K562 (cell line): ENCODE data around the gene ARAP1.

ENCODE experiments used
- ATF2 ChIP-seq: sonication (generic); formaldehyde crosslinking; IDR thresholded peaks from 2 replicates; pipeline ENCODE4 v1.8.1; 2022; ENCODE audit warnings: missing genetic modification reagents
- ATF6 ChIP-seq: sonication (generic); formaldehyde crosslinking; IDR thresholded peaks from 2 replicates; pipeline ENCODE4 v1.4.0; 2020; ENCODE audit warnings: mild to moderate bottlenecking, missing genetic modification reagents
- EHMT2 ChIP-seq: fragments of 450-650 bp; IDR thresholded peaks from 2 replicates; pipeline ENCODE4 v1.6.1; 2018; ENCODE audit warnings: antibody characterized with exemption
- EP300 ChIP-seq: IDR thresholded peaks from 2 replicates; pipeline ENCODE4 v1.6.1; 2012; ENCODE audit warnings: low read length, improper control_type of control experiment
- FOXP1 ChIP-seq: sonication (generic); formaldehyde crosslinking; IDR thresholded peaks from 2 replicates; pipeline ENCODE4 v1.8.0; 2022; ENCODE audit warnings: mild to moderate bottlenecking, missing genetic modification reagents
- GTF2A2 ChIP-seq: IDR thresholded peaks from 2 replicates; pipeline ENCODE4 v1.6.1; 2016; ENCODE audit warnings: mild to moderate bottlenecking, missing genetic modification characterization, missing compliant biosample characterization
- MAFK ChIP-seq: IDR thresholded peaks from 2 replicates; pipeline ENCODE4 v1.6.1; 2011; ENCODE audit warnings: low read length, improper control_type of control experiment
- NRF1 ChIP-seq, 2 experiments: fragments of 450-650 bp; IDR thresholded peaks in 1 of 2; conservative IDR thresholded peaks in 1 of 2; 2 replicates each; pipeline ENCODE4 v1.6.1; 2014; ENCODE audit warnings: mild to moderate bottlenecking in 2 of 2
- OTX1 ChIP-seq: fragments of 450-650 bp; formaldehyde crosslinking; IDR thresholded peaks from 2 replicates; pipeline ENCODE4 v1.4.0; 2022; ENCODE audit warnings: mild to moderate bottlenecking
- POLR2A ChIP-seq: fragments of 450-650 bp; conservative IDR thresholded peaks from 2 replicates; pipeline ENCODE4 v1.6.1; 2016
- SIN3A ChIP-seq, 2 experiments: fragments of 150-350 bp in 1 of 2; IDR thresholded peaks; 2 replicates each; pipeline ENCODE4 v1.6.1; 2011 to 2016; ENCODE audit warnings: borderline replicate concordance in 2 of 2, low read depth in 2 of 2, low read length in 2 of 2, mild to moderate bottlenecking in 2 of 2, moderate library complexity in 2 of 2; ENCODE audit not compliant: control insufficient read depth in 1 of 2
- SPI1 ChIP-seq: IDR thresholded peaks from 2 replicates; pipeline ENCODE4 v1.6.1; 2011; ENCODE audit warnings: low read depth, low read length, control low read depth, borderline replicate concordance
- TCF15 ChIP-seq: fragments of 250-450 bp; sonication (Bioruptor Pico); IDR thresholded peaks from 2 replicates; pipeline ENCODE4 v1.8.0; 2022; ENCODE audit warnings: moderate library complexity, mild to moderate bottlenecking, inconsistent platforms
- TGIF2 ChIP-seq: sonication (generic); formaldehyde crosslinking; IDR thresholded peaks from 2 replicates; pipeline ENCODE4 v1.8.1; 2022; ENCODE audit warnings: mild to moderate bottlenecking, missing genetic modification reagents, moderate library complexity

- TF ChIP-seq TGIF2 (no peak), ATF2 (CRISPR knock-in tag) (no peak), SPI1 (no peak), MAFK (no peak), TCF15 (CRISPR knock-in tag) (no peak), POLR2A (no peak), ATF6 (CRISPR knock-in tag) (no peak), GTF2A2 (tag) (no peak), EP300 (no peak), FOXP1 (CRISPR knock-in tag) (no peak), OTX1 (CRISPR knock-in tag) (no peak), NRF1 (conservative IDR thresholded peaks at IDR 0.05 in 1 of 2, IDR thresholded peaks at IDR 0.05 in 1 of 2) (no peak), EHMT2 (no peak), SIN3A (IDR thresholded peaks at IDR 0.05; ENCODE audit: borderline replicate concordance in 2 of 2, control insufficient read depth in 1 of 2, low read depth in 2 of 2, low read length in 2 of 2) (no peak)
Measured at GRCh38 chr11:72692498-72693237, 59.5 kb downstream of the ARAP1 start.
